HG02642 (cell line): ENCODE data around the gene CCDC188.

Source experiments
- ATAC-seq: cut with Tn5 transposase; IDR thresholded peaks from one replicate; pipeline ENCODE4 v1.9.1; 2021; ENCODE audit warnings: mild to moderate bottlenecking; ENCODE audit not compliant: unreplicated experiment, poor library complexity

CCDC188 gene

GRCh38 chr22:20153945-20154344, 3.1 kb upstream of the CCDC188 start:
- no peak for ATAC-seq

GRCh38 chr22:20152464-20152890, 1.6 kb upstream of the CCDC188 start:
- no peak for ATAC-seq

GRCh38 chr22:20151276-20151588, 377 bp upstream of the CCDC188 start:
- ATAC-seq = no peak

GRCh38 chr22:20149257-20150250, 1.3 kb downstream of the CCDC188 start:
- no peak for ATAC-seq

GRCh38 chr22:20148414-20148813, 2.4 kb downstream of the CCDC188 start:
- ATAC-seq = no peak

GRCh38 chr22:20147237-20147988, 3.4 kb downstream of the CCDC188 start:
- no peak for ATAC-seq

GRCh38 chr22:20146777-20147176, 4.1 kb downstream of the CCDC188 start:
- no peak for ATAC-seq

- ATAC-seq = no peak
These were observed 5.0 kb downstream of the CCDC188 start for GRCh38 chr22:20145832-20146223.

GRCh38 chr22:20145206-20145831, 5.5 kb downstream of the CCDC188 start:
- ATAC-seq = no peak

- no peak for ATAC-seq
These were observed 6.8 kb downstream of the CCDC188 start for GRCh38 chr22:20143883-20144665.

GRCh38 chr22:20142711-20143621, 7.9 kb downstream of the CCDC188 start:
- no peak for ATAC-seq

- no peak for ATAC-seq
These were observed 9.4 kb downstream of the CCDC188 start for GRCh38 chr22:20141186-20142077.

- ATAC-seq = no peak
These were observed 10.3 kb downstream of the CCDC188 start for GRCh38 chr22:20140521-20140964.

GRCh38 chr22:20140107-20140445, 10.8 kb downstream of the CCDC188 start:
- ATAC-seq = no peak

GRCh38 chr22:20139391-20140106, 11.3 kb downstream of the CCDC188 start:
- ATAC-seq = no peak

GRCh38 chr22:20138868-20139267, 12.0 kb downstream of the CCDC188 start:
- ATAC-seq = no peak

GRCh38 chr22:20138417-20138738, 12.5 kb downstream of the CCDC188 start:
- ATAC-seq = no peak
